OCI-LY7 (cell line): Measurements from ENCODE around the gene RAB22A. TPM values are rescaled to one million over a fixed set of nuclear protein-coding genes. Genes with fewer than 3 reads are reported as not detected.

Experiments used
- BruUV-seq: library from RNA; stranded (reverse); fragments of 400-500 nt; replicated peaks from 2 replicates; lab custom pipeline; 2021; lab: Mats Ljungman, UMichigan
- CTCF ChIA-PET: fragments of 300-600 bp; sonication (Branson Sonifier 250); formaldehyde crosslinking; loops from one replicate; lab custom pipeline; 2022; ENCODE audit warnings: antibody characterized with exemption; ENCODE audit not compliant: unreplicated experiment; lab: Charles Lee
- POLR2A ChIA-PET: fragments of 300-600 bp; sonication (Branson Sonifier 250); formaldehyde crosslinking; loops from one replicate; lab custom pipeline; 2022; ENCODE audit warnings: antibody characterized with exemption; lab: Charles Lee
- DNase-seq: peaks from one replicate; pipeline ENCODE4 v3.0.0-alpha.2; 2015; ENCODE audit warnings: low spot score
- H2AFZ ChIP-seq: fragments of 200-600 bp; sonication (generic), shearing (Covaris generic); 2 replicates; pipeline ENCODE4 v1.6.1; 2014; ENCODE audit warnings: mild to moderate bottlenecking, antibody characterized with exemption, low read length, moderate library complexity
- H3K27ac ChIP-seq: fragments of 200-600 bp; sonication (generic); 2 replicates; pipeline ENCODE4 v1.5.1; 2014; ENCODE audit warnings: mixed run types, low read depth, mild to moderate bottlenecking, moderate library complexity, low read length, inconsistent platforms; ENCODE audit not compliant: poor library complexity, severe bottlenecking
- H3K36me3 ChIP-seq: fragments of 200-600 bp; sonication (generic); 2 replicates; pipeline ENCODE4 v1.6.1; 2014; ENCODE audit warnings: mild to moderate bottlenecking, antibody characterized with exemption, low read length, moderate library complexity, mixed read lengths; ENCODE audit not compliant: insufficient read depth
- H3K4me1 ChIP-seq: fragments of 200-600 bp; sonication (generic); 2 replicates; pipeline ENCODE4 v1.5.1; 2014; ENCODE audit warnings: mild to moderate bottlenecking, low read length; ENCODE audit not compliant: insufficient read depth, poor library complexity, severe bottlenecking
- H3K4me2 ChIP-seq: fragments of 200-600 bp; sonication (generic); 2 replicates; pipeline ENCODE4 v1.6.1; 2014; ENCODE audit warnings: mild to moderate bottlenecking, low read length
- H3K4me3 ChIP-seq: fragments of 200-600 bp; sonication (generic); 2 replicates; pipeline ENCODE4 v1.5.1; 2014; ENCODE audit warnings: mild to moderate bottlenecking, low read depth, low read length; ENCODE audit not compliant: poor library complexity, severe bottlenecking
- H3K79me2 ChIP-seq: fragments of 200-600 bp; sonication (generic); 2 replicates; pipeline ENCODE4 v1.6.1; 2016; ENCODE audit warnings: low read depth, mild to moderate bottlenecking, low read length, moderate library complexity, mixed read lengths; ENCODE audit not compliant: insufficient read depth
- H3K9me2 ChIP-seq: fragments of 200-600 bp; sonication (generic); 2 replicates; pipeline ENCODE4 v1.6.1; 2016; ENCODE audit warnings: mild to moderate bottlenecking, low read length, mixed read lengths; ENCODE audit not compliant: insufficient read depth
- H3K9me3 ChIP-seq: fragments of 200-600 bp; sonication (generic); 2 replicates; pipeline ENCODE4 v1.6.1; 2014; ENCODE audit warnings: mild to moderate bottlenecking, mixed run types, low read length, mixed read lengths
- H4K20me1 ChIP-seq: fragments of 200-600 bp; sonication (generic); 2 replicates; pipeline ENCODE4 v1.6.1; 2014; ENCODE audit warnings: mild to moderate bottlenecking, antibody characterized with exemption, low read length, moderate library complexity, mixed read lengths; ENCODE audit not compliant: insufficient read depth
- EZH2phosphoT487 ChIP-seq: fragments of 200-600 bp; sonication (generic); IDR thresholded peaks from 2 replicates; pipeline ENCODE4 v1.6.1; 2018; ENCODE audit warnings: low read depth, borderline replicate concordance, mild to moderate bottlenecking, mixed run types, antibody characterized with exemption, low read length, moderate library complexity, mixed read lengths
- intact Hi-C: fragments of 100-400 bp; cut with micrococcal nuclease; formaldehyde crosslinking; loops from one replicate; pipeline ENCODE4 v1.10.0; 2022; ENCODE audit not compliant: unreplicated experiment
- total RNA-seq, 2 experiments: library from RNA; depleted of rRNA in 1 of 2; stranded (reverse); fragments of >200 nt in 1 of 2; shearing (Covaris generic) in 1 of 2; gene quantifications; 2 replicates each; pipeline ENCODE4 v1.2.3, GENCODE V29; 2014 to 2022
- TF ChIP-seq, protein P1 (sequence below): fragments of 200-600 bp; sonication (generic); conservative IDR thresholded peaks from 2 replicates; pipeline ENCODE4 v1.5.1; 2014; ENCODE audit warnings: mild to moderate bottlenecking, antibody characterized with exemption, low read length, moderate library complexity, mixed read lengths

The RAB22A gene
- total RNA-seq, 2 experiments from 2014 or later = 7.0 to 13.4 TPM

DNA sequence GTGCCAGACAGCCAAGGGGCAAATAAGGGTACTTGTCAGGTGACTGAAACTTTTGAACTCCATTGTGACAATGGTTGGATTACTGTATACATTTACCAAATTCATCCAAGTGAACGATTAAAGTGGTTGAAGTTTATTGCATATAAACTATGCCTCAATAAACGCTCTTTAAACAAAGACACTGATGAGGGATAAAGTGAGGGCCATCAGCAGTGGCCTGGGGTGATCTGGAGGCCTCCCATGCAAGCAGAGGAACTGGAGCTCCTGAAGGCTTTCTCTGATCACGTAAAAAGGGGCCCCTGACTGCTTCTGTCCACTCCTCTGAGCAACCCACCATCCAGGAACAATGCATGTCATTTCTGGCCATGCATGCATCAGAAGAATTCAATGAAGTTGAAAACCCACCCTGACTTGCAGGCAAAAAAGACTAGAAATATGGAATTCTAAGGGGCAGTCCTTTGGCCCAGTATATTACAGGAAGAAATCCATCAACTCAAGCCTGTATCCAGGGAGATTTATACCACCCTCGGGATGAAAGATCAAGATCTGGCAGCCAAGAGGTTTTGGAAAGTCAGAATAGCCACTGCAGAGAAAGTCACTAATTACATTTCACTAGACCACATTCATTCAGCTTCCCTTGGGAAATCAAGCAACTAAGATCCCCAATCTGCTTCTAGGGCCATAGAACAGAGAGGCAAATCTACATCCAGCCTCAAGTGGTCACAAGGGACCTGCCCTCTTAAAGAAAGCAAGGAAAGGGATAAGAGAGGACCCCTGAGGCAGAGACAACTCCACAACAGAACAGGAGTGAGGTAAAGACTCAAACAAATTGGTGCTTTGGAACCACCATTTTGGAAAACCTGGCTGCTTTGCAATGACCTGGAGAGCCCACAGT is 31.7 kb upstream of the RAB22A start:
- Histone ChIP-seq H3K9me2 (no peaks in the 10 kb centered on the region), H4K20me1 (no peaks in the 10 kb centered on the region; the same call in 1 of the 2 replicates), H3K4me1 (no peaks in the 10 kb centered on the region), H3K4me3 (no peak overlapping the region), H3K27ac (no peak overlapping the region), H3K9me3 (no peaks in the 10 kb centered on the region), H2AFZ (no peak overlapping the region), H3K79me2 (no peaks in the 10 kb centered on the region), H3K4me2 (no peak overlapping the region), H3K36me3 (no peaks in the 10 kb centered on the region)
- ChIA-PET POLR2A (interaction anchor here (0.7 kb wide), 1 partner anchor 62 kb away, joined by 4 read pairs; no protein-coding TSS in a partner anchor), CTCF (interaction anchor here (1.0 kb wide), 1 partner anchor 516 kb away, joined by 4 read pairs; no protein-coding TSS in a partner anchor)
- TF ChIP-seq, protein P1, sequence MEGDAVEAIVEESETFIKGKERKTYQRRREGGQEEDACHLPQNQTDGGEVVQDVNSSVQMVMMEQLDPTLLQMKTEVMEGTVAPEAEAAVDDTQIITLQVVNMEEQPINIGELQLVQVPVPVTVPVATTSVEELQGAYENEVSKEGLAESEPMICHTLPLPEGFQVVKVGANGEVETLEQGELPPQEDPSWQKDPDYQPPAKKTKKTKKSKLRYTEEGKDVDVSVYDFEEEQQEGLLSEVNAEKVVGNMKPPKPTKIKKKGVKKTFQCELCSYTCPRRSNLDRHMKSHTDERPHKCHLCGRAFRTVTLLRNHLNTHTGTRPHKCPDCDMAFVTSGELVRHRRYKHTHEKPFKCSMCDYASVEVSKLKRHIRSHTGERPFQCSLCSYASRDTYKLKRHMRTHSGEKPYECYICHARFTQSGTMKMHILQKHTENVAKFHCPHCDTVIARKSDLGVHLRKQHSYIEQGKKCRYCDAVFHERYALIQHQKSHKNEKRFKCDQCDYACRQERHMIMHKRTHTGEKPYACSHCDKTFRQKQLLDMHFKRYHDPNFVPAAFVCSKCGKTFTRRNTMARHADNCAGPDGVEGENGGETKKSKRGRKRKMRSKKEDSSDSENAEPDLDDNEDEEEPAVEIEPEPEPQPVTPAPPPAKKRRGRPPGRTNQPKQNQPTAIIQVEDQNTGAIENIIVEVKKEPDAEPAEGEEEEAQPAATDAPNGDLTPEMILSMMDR = no peak
- TF ChIP-seq EZH2phosphoT487 = no peak
- intact Hi-C loops = no loop called here
- DNase-seq = no peak
- BruUV-seq = no TSS peak

DNA sequence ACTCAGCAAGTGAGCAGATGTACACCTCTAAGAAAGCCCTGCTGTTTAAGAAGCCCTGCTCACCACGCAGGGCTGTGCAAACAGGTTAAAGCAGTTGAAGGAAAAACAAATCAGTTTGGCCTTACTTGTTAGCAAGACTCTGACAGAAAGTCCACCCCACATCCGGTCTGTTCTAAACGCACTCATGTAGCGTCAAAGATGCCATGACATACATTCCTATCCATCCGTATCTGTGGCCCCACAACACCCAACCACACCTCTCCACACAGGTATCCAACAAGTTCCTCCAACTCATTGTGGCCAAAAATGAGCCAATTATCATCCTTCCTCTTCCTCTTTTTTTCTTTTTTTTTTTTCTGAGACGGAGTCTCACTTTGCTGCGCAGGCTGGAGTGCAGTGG is 22.8 kb upstream of the RAB22A start:
- intact Hi-C loops = no loop called here
- POLR2A ChIA-PET = no interaction called here
- TF ChIP-seq, protein P1 = no peak
- TF ChIP-seq EZH2phosphoT487 = no peak
- no peaks in the 10 kb centered on the region for H3K79me2 ChIP-seq
- no peaks in the 10 kb centered on the region for H3K36me3 ChIP-seq
- no peaks in the 10 kb centered on the region for H3K9me2 ChIP-seq
- H3K9me3 ChIP-seq = no peaks in the 10 kb centered on the region
- DNase-seq = no peak
- no TSS peak for BruUV-seq
- H3K4me1 ChIP-seq = no peaks in the 10 kb centered on the region
- no peaks in the 10 kb centered on the region for H4K20me1 ChIP-seq
- H3K4me2 ChIP-seq = no peak overlapping the region
- CTCF ChIA-PET = no interaction called here
- no peak overlapping the region for H3K27ac ChIP-seq
- no peak overlapping the region for H3K4me3 ChIP-seq
- no peak overlapping the region for H2AFZ ChIP-seq

DNA sequence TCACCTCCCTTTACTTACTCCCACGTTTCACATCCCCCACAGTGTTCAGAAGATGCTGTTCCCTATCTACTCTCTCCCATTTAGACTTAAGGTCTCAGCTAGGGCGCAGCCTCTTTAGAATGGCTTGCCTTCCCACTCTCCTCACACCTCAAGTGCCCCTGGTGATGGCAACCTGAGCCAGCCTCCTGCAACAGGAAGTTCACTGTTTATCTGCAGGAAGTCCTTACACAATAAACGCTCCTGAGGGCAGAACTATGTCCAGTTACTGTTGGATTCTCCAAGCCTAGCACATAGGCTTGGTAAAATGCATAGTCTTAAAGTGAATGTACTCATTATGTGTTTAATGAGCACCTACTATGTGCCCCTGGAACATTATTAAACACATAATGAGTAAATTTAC is 21.9 kb upstream of the RAB22A start:
- TF ChIP-seq, protein P1 = no peak
- TF ChIP-seq EZH2phosphoT487 = no peak
- Histone ChIP-seq H3K36me3 (no peaks in the 10 kb centered on the region), H3K9me2 (no peaks in the 10 kb centered on the region), H4K20me1 (no peaks in the 10 kb centered on the region), H3K4me3 (no peak overlapping the region), H3K4me2 (no peak overlapping the region), H3K79me2 (no peaks in the 10 kb centered on the region), H3K4me1 (no peaks in the 10 kb centered on the region), H2AFZ (no peak overlapping the region), H3K27ac (no peak overlapping the region), H3K9me3 (no peaks in the 10 kb centered on the region)
- ChIA-PET POLR2A (no interaction called here), CTCF (no interaction called here)
- no TSS peak for BruUV-seq
- no peak for DNase-seq
- intact Hi-C loops = no loop called here
